GOT3 (cell line): ENCODE results near the gene HPSE2.

Experiments used
- DNase-seq: peaks from one replicate; lab custom pipeline; 2025; ENCODE audit warnings: mixed read lengths; lab: John Stamatoyannopoulos, UW

The HPSE2 gene

GRCh38 chr10:98620503-98620902, 615.1 kb downstream of the HPSE2 start:
- DNase-seq: no peak

DNA sequence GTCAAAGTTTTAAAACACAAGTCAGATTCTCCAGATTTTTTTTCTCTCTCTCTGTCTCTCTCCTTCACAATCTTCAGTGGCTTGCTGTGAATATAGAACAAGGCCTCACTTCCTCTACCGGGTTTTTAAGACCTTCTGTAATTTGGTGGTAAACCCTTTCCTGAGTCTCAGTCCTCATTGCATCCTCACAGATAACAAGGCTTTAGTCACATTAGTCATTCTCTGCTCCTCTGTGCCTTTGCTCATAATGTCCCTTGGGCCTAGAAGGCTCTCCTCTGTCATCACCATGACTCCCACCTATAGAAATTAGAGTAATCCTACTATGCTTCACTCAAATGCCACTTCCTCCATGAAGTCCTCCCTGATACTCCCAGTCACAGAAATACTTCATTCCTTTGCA, 616.2 kb downstream of the HPSE2 start:
- no peak for DNase-seq

DNA sequence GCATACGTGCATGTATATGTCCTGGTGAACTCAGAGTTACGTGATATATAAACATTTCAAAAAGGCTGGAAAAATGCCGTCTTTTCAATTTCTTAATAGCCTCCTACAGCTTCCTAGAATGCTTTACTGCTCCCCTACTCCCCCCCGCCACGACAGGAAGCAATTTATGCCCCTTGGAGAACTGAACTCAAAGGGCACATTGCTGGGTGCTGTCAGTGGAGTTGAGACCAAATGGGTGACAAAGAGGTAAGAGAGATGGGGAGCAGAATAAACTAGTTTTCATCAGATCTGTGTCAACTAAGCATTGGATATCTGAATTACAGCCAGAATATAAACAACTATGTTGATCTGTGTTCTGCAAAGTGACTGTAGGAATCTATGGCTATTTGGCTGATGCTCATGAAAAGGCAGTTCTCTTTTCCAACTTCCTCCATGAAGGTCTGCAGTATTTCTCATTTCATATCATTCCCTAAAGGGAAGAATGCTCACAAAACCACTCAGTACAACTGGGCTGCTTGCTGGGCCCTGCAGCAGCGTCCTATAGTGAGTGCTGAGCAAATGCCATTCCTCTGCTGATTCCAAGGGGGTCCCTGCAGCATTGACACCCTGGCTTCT, 617.6 kb downstream of the HPSE2 start:
- DNase-seq: no peak

- no peak for DNase-seq
Measured at GRCh38 chr10:98613446-98613845, 622.2 kb downstream of the HPSE2 start.

GRCh38 chr10:98611436-98611835, 624.2 kb downstream of the HPSE2 start:
- no peak for DNase-seq

DNA sequence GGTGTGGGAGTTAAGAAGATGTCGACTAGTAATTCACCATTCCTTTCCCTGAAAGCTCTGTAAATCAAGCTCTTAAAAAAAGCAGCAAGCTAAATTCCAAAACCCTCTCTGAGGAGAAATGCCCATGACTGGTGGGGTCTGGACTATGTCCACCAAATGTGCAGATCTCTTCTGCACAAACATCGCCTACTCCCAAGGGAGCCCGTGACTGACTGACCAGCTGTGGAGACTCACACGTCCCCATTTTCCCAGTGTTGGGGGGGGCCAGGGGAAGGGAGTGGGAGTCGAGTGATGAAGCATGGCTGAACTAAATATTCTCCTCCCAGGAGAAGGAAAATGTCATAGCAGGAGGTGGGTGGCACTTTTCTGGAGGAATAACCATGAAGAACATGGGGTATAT, 624.8 kb downstream of the HPSE2 start:
- no peak for DNase-seq

GRCh38 chr10:98610301-98610700, 625.4 kb downstream of the HPSE2 start:
- no peak for DNase-seq

DNA sequence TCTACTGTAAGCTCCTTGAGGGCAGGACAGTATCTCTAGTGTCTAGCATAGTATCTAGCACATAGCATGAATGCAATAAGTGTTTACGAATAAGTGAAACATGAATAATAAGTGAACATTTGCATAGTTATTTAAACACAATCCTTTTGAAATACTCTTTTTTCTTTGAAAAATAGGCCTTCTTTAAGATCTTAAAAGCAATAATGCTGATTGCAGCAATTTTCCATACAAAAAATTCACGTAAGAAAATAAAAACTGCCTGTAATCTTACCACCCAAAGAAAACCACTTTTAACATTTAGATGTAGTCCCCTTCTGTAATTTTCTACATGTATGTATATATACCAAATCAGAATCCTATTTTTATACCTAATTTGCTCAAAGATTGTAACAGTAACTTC, 626.4 kb downstream of the HPSE2 start:
- DNase-seq: no peak

DNA sequence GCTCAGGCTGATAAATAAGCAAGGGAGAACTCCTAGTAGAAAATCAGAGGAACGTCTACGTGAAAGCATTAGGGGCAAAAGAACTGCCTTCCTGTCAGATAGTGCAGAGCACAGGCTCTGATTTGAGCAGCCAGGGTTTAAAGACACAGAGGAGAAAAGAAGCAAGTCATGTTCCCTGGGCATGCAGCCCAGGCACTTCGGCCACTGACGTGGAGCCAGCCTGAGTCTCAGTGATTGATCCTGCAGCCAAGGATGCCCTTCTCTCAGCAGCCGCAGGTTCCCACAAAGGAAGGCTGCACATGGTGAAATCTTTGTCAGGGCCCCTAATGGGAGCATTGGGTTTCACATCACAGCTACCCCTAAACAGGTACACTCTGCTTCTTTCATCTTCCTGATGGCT, 627.2 kb downstream of the HPSE2 start:
- peak; percentile 25 for DNase-seq

DNA sequence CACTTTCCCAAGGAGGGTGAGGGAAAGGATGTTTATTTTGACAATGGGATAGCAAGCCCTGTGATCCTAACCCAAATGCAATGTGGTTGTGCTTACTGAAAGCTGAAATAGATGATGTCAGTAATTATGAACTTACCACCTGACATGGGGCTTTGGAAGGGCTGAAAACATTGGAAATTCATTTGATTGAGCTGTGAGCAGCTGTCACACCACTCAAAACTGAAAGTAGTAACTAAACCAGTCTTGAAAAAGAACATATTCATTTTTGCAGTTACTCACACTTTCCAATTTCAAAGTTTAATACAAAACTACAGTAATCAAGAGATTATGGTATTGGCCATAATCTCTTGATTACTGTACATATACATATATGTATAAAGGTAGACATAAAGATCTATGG, 633.4 kb downstream of the HPSE2 start:
- no peak for DNase-seq

- DNase-seq: no peak
Measured at GRCh38 chr10:98599032-98599610, 636.5 kb downstream of the HPSE2 start.

- no peak for DNase-seq
Measured at GRCh38 chr10:98596404-98596803, 639.2 kb downstream of the HPSE2 start.

- no peak for DNase-seq
Measured at GRCh38 chr10:98589691-98590090, 646.0 kb downstream of the HPSE2 start.

DNA sequence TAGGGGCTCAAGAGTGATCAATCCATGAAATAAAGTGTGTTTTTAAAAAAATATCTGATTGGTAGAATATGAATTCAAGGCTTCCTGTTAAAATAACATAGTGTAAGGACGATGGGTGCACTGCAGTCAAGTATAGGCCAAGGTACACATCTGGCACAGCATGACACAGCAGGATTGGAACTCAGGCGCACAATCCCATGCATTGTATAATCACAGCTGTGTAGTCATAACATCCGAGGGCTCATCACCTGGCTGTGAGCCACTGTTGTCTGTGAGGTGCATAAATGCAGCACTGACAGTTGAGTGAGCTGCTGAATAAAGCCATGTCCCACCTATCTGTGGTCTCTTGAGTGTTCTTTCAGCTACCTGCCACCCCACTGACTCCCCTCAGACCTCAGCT, 646.6 kb downstream of the HPSE2 start:
- DNase-seq: no peak

- DNase-seq: no peak
Measured at GRCh38 chr10:98587156-98587837, 648.4 kb downstream of the HPSE2 start.

DNA sequence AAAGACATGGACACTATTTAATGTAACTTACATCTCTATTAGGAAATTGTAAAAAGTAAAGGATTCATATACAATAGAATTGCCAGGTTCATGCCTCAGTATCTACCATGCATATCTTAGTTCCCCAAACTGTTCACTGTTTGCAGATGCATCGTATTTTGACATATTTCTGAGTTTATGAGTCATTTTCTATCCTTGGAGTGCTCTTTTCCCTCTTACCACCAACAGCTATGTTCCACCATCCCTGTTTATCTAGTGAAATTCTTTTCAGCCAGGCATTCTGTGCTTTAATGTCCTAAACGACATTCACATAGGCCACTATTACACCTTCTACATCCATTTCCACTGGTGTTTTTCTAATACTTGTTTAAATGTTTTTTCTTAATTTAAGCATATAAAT, 649.6 kb downstream of the HPSE2 start:
- DNase-seq: no peak

- no peak for DNase-seq
Measured at GRCh38 chr10:98582363-98582762, 653.3 kb downstream of the HPSE2 start.

DNA sequence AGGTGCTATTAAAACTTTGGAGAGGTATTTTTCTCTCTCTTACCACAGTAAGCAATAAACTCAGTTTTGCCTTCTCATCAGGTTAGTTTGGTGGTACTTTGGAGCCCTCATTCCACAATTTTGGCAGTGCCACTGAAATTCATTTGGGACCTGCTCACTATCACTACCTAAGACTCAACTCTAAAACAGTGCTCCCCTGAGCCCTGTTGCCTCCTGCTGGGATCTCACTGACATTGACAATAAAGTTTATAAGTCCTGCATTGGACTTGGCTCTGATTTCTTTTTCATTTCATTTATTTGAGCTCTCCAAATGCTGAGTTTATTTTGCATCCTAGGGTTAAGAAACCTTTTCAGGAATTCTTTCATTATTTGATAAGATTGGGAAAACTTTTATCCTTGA, 658.1 kb downstream of the HPSE2 start:
- DNase-seq: no peak

GRCh38 chr10:98577168-98577567, 658.5 kb downstream of the HPSE2 start:
- no peak for DNase-seq

DNA sequence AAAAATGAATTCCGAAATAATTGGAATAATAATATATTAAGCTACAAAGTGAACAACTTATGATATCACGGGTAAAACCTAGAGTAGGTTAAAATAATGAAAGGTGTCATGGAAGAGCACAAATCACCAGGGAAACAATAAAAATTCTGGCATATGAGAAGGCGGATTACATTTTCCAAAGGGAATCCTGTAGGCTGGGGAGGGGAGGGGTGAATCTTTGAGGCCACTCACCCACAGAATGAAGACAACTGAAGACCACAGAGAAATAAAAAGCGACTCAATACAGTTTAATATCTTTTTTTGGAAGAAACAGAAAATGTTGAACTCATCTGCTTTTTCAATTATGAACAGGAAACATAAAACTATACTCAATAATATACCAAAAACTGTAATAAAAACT, 659.6 kb downstream of the HPSE2 start:
- no peak for DNase-seq

DNA sequence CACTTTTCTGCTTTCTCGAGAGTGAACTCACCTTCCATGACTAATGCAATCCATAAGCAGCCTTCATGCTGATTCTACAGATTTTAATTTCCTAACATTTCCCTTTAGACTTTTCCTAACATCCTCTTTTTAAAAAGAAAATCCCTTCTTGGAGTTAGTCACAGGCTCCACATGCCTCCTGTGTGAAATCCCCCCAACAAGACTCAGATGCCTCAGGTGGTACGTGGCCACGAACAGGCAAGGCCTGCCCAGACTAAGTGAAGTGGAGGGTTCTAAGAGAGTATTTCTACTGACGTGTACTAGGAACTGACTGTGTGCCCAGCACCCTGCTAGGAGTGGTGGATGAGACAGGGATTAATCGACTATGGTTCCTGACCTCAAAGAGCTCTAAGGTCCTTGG, 663.1 kb downstream of the HPSE2 start:
- no peak for DNase-seq

GRCh38 chr10:98570834-98571233, 664.8 kb downstream of the HPSE2 start:
- DNase-seq: no peak

GRCh38 chr10:98569853-98570252, 665.8 kb downstream of the HPSE2 start:
- DNase-seq: no peak

- no peak for DNase-seq
Measured at GRCh38 chr10:98568551-98568950, 667.1 kb downstream of the HPSE2 start.
